GM12865 (cell line): ENCODE results near the gene ZNF780A.

Experiments used
- DNase-seq: peaks from one replicate; pipeline ENCODE4 v3.0.0; 2010; ENCODE audit warnings: low read depth
- H3K4me3 ChIP-seq: 2 replicates; pipeline ENCODE4 v1.5.1; 2011; ENCODE audit warnings: mild to moderate bottlenecking, low read depth, low read length, control low read depth
- CTCF ChIP-seq: IDR thresholded peaks from 2 replicates; pipeline ENCODE4 v1.5.1; 2011; ENCODE audit warnings: low read length, control low read depth, low read depth, inconsistent platforms; ENCODE audit not compliant: insufficient read depth; ENCODE audit errors: missing control alignments

Gene ZNF780A

DNA sequence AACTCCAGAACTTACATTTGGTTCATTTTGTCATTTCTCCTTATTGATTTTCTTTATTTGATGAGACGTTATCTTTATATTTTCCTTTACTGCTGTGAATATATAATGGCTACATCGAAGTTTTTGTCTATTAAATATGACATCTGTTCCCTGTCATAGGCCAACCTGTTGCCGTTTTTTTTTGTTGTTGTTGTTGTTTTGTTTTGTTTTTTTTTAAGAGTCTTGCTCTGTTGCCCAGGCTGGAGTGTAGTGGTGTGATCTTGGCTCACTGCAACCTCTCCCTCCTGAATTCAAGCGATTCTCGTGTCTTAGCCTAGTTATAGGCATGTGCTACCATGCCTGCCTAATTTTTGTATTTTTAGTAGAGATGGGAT is 64.2 kb downstream of the ZNF780A start:
- no peak for DNase-seq
- no peak overlapping the region for H3K4me3 ChIP-seq
- no peak for TF ChIP-seq CTCF

GRCh38 chr19:40025938-40026596 is 64.7 kb downstream of the ZNF780A start:
- no peak for TF ChIP-seq CTCF

DNA sequence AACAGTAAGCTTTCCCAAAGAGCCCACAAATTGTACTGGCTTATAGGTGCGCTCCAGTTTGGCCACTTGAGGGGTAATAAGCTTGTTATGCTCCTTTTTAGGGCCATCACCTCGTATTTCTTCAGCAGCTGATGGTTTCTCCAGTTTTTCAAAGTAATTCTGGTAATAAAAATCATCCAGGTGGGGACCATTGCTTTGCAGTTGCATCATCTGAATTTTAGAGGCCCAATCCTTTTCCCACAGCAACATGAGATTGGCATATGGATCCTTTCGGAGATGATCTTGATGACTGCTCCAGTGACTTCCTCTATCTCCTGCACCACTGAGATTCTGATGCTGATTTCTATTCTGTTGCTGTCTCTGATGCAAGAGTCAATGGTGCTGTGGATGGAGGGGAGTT is 66.8 kb downstream of the ZNF780A start:
- H3K4me3 ChIP-seq: no peak overlapping the region
- DNase-seq: no peak
- TF ChIP-seq CTCF: no peak

More at GRCh38 chr19:40025938-40026596, 64.7 kb downstream of the ZNF780A start:
- no peak for DNase-seq
- H3K4me3 ChIP-seq: no peak overlapping the region
